Heart left ventricle (tissue), 16 donors: ENCODE data around the gene MGST3. TPM values are rescaled to one million over a fixed set of nuclear protein-coding genes. Genes with fewer than 3 reads are reported as not detected.

Experiments used
- ATAC-seq, 4 donors: fragments of 200-7000 bp; cut with Tn5 transposase; one replicate each; pipeline ENCODE4 v1.9.1; 2020 to 2022; ENCODE audit warnings: moderate library complexity in 4 of 4, mild to moderate bottlenecking in 3 of 4, moderate number of reproducible peaks in 1 of 4
- DNase-seq, 5 donors: peaks; one replicate each; pipeline ENCODE4 v3.0.0-alpha.2; 2020
- H3K27ac ChIP-seq, 12 donors: fragments of 200-600 bp; sonication (generic) in 4 of 12; one replicate each; pipeline versions ENCODE4 v1.5.0 to v1.8.0; 2016 to 2022; ENCODE audit warnings: mild to moderate bottlenecking in 2 of 12
- H3K27me3 ChIP-seq, 9 donors: fragments of 200-600 bp; sonication (generic) in 2 of 9; one replicate each; pipeline versions ENCODE4 v1.5.1 to v1.8.0; 2016 to 2022; ENCODE audit warnings: mild to moderate bottlenecking in 3 of 9
- H3K36me3 ChIP-seq, 9 donors: fragments of 200-600 bp; sonication (generic) in 2 of 9; one replicate each; pipeline versions ENCODE4 v1.5.0 to v1.8.0; 2018 to 2022; ENCODE audit warnings: mild to moderate bottlenecking in 2 of 9
- H3K4me1 ChIP-seq, 12 donors: fragments of 200-600 bp; sonication (generic) in 4 of 12; one replicate each; pipeline versions ENCODE4 v1.5.0 to v1.8.0; 2016 to 2022; ENCODE audit warnings: mild to moderate bottlenecking in 3 of 12
- H3K4me3 ChIP-seq, 12 donors: fragments of 200-600 bp; sonication (generic) in 4 of 12; one replicate each; pipeline versions ENCODE4 v1.5.0 to v1.8.0; 2017 to 2022; ENCODE audit warnings: mild to moderate bottlenecking in 9 of 12, moderate library complexity in 4 of 12
- H3K9me3 ChIP-seq, 12 donors: fragments of 200-600 bp; sonication (generic) in 4 of 12; one replicate each; pipeline versions ENCODE4 v1.5.0 to v1.8.0; 2016 to 2022; ENCODE audit warnings: mild to moderate bottlenecking in 1 of 12
- CTCF ChIP-seq, 12 donors: fragments of 200-600 bp; sonication (generic) in 4 of 12; IDR thresholded peaks; one replicate each; pipeline versions ENCODE4 v1.5.0 to v1.8.0; 2018 to 2022; ENCODE audit warnings: antibody characterized with exemption in 12 of 12, mild to moderate bottlenecking in 5 of 12
- POLR2A ChIP-seq, 2 donors: fragments of 450-650 bp; IDR thresholded peaks; one replicate each; pipeline ENCODE4 v1.6.1; 2017; ENCODE audit warnings: antibody characterized with exemption in 2 of 2, mild to moderate bottlenecking in 2 of 2, moderate library complexity in 2 of 2
- WGBS, 4 donors: extraction: QIAGEN DNeasy Blood & Tissue Kit in 2 of 4; methylation state at CpG; one replicate each; pipeline versions ENCODE4 v1.1.5 to v1.1.7; 2013 to 2018; 5-methylcytosine and 5-hydroxymethylcytosine counted together
- intact Hi-C, 10 donors: fragments of 100-400 bp; cut with DNase I; formaldehyde crosslinking; loops; one replicate each; pipeline versions ENCODE4 v1.11.1 to v1.14.2; 2022
- polyA plus RNA-seq, 2 donors: library from polyadenylated mRNA; stranded (reverse); fragments of 200-250 nt; gene quantifications; one replicate each; pipeline ENCODE4 v1.2.3, GENCODE V29; 2013
- total RNA-seq, 9 donors: library from RNA; depleted of rRNA in 2 of 9; stranded (reverse); fragments of >200 nt in 2 of 9; fragmentation: NEBNext Ultra II Directional in 3 of 9; extraction: Animal tissue kit (Norgen Biotek cat#: 25700) in 3 of 9; gene quantifications; one replicate each; pipeline versions ENCODE4 v1.1.0 to v1.2.4, GENCODE V29; 2016 to 2023
- donor health status: ischemic (EF 13 %, LVEDD 7.1; RV severe dilation, severe dysfunction).
- donor health status: healthy with polysubstance abuse.
- donor health status: DM: no; HTN: yes; CAD: no.
- donor health status: DM: no; HTN: no; CAD: no.
- donor health status: ischemic (EF 25% LVEDD 6.9; RV normal size, moderate dysfunction).
- donor health status: ischemic (EF 25% LVEDD 5.7; RV mildly dilated, moderate dysfunction).
- donor health status: healthy.
- donor health status: DM: yes; HTN: yes; CAD: no.
- donor health status: ischemic (EF 35%, LVEDD 5.7; RV mildly dilated, moderate dysfunction).
- donor health status: nonischemic (EF 11% LVEDD 7.7; RV severe dilation, severe dysfunction).
- donor health status: DM: yes; HTN: yes; CAD: no.
- donor health status: PGD.
- donor health status: ischemic (EF 29% LVEDD 5.4; RV normal size, mild dysfunction).
- donor health status: nonischemic (EF 23%, LVEDD 6.1; RV moderate dilation, normal function).

Gene MGST3
- total and polyA plus RNA-seq, 11 donors, result 399 to 1,314 (median 747) TPM

- ATAC-seq (no peak), DNase-seq (no peak)
- 4 to 8% (median 5%) methylated on average over 5 of the region's 5 CpGs for WGBS, 4 donors
- peak overlapping the region; percentile 63 to 96 (median 89) for H3K4me3 ChIP-seq
- no peak for TF ChIP-seq CTCF (IDR thresholded peaks at IDR 0.05)
- TF ChIP-seq POLR2A (IDR thresholded peaks at IDR 0.05), result no peak
- no peaks in the 10 kb centered on the region for H3K9me3 ChIP-seq
- peaks cover 0 to 21% (median 14%) of the 10 kb centered on the region in 9 donors for H3K36me3 ChIP-seq
- no peaks in the 10 kb centered on the region for H3K27me3 ChIP-seq
- intact Hi-C loops, result loop anchor here in 7 of 10 donors (5.0 to 10.0 kb wide), 5 partner anchors 63 to 263 kb away; partner anchors contain the start of genes ALDH9A1 (in 5 of the 7) and TMCO1 (in 3 of the 7)
- peaks cover 8 to 63% (median 45%) of the 10 kb centered on the region in 12 donors for H3K4me1 ChIP-seq
- H3K27ac ChIP-seq, result peak overlapping the region; percentile 69 to 99 (median 93)
These were observed 1.1 kb downstream of the MGST3 start for GRCh38 chr1:165632152-165632469.

- TF ChIP-seq CTCF (IDR thresholded peaks at IDR 0.05), result no peak
- no peak for TF ChIP-seq POLR2A (IDR thresholded peaks at IDR 0.05)
- intact Hi-C loops, result loop anchor here in 7 of 10 donors (5.0 to 10.0 kb wide), 5 partner anchors 62 to 262 kb away; partner anchors contain the start of genes ALDH9A1 (in 5 of the 7) and TMCO1 (in 3 of the 7)
- Histone ChIP-seq H3K4me1 (peaks cover 8 to 66% (median 49%) of the 10 kb centered on the region in 12 donors), H3K9me3 (no peaks in the 10 kb centered on the region), H3K36me3 (peaks cover 0 to 24% (median 14%) of the 10 kb centered on the region in 9 donors), H3K27ac (peak overlapping the region; percentile 69 to 99 (median 93)), H3K27me3 (no peaks in the 10 kb centered on the region), H3K4me3 (peak overlapping the region; percentile 63 to 96 (median 89))
- DNase-seq (peak in 3 of 5 donors; percentile 25 to 34 (median 26)), ATAC-seq (peak; percentile 4 to 44 (median 28))
- 2 to 9% (median 6%) methylated on average over 7 of the region's 7 CpGs for WGBS, 4 donors
These were observed 1.5 kb downstream of the MGST3 start for GRCh38 chr1:165632491-165632890.

- H3K36me3 ChIP-seq, result peaks cover 0 to 28% (median 14%) of the 10 kb centered on the region in 9 donors
- TF ChIP-seq POLR2A (IDR thresholded peaks at IDR 0.05) (no peak), CTCF (IDR thresholded peaks at IDR 0.05) (no peak)
- DNase-seq (no peak), ATAC-seq (no peak)
- intact Hi-C loops, result loop anchor here in 7 of 10 donors (5.0 to 10.0 kb wide), 5 partner anchors 61 to 261 kb away; partner anchors contain the start of genes ALDH9A1 (in 5 of the 7) and TMCO1 (in 3 of the 7)
- H3K27ac ChIP-seq, result peak overlapping the region in 10 of 12 donors; percentile 29 to 99 (median 94)
- H3K4me3 ChIP-seq, result peak overlapping the region in 11 of 12 donors; percentile 63 to 96 (median 91)
- no peaks in the 10 kb centered on the region for H3K27me3 ChIP-seq
- H3K4me1 ChIP-seq, result peaks cover 8 to 77% (median 60%) of the 10 kb centered on the region in 12 donors
- 27 to 29% (median 28%) methylated on average over 3 of the region's 3 CpGs for WGBS, 4 donors
- H3K9me3 ChIP-seq, result no peaks in the 10 kb centered on the region
These were observed 2.6 kb downstream of the MGST3 start for GRCh38 chr1:165633614-165634013.

GRCh38 chr1:165634154-165634921 is 3.3 kb downstream of the MGST3 start:
- DNase-seq (no peak), ATAC-seq (no peak)
- no peaks in the 10 kb centered on the region for H3K27me3 ChIP-seq
- intact Hi-C loops, result loop anchor here in 7 of 10 donors (5.0 to 10.0 kb wide), 5 partner anchors 60 to 260 kb away; partner anchors contain the start of genes ALDH9A1 (in 5 of the 7) and TMCO1 (in 3 of the 7)
- H3K9me3 ChIP-seq, result no peaks in the 10 kb centered on the region
- peak overlapping the region in 11 of 12 donors; percentile 20 to 99 (median 92) for H3K27ac ChIP-seq
- H3K36me3 ChIP-seq, result peaks cover 0 to 35% (median 18%) of the 10 kb centered on the region in 9 donors
- WGBS, 4 donors, result 60 to 70% (median 62%) methylated on average over 6 of the region's 6 CpGs
- peak overlapping the region in 8 of 12 donors; percentile 63 to 96 (median 90) for H3K4me3 ChIP-seq
- H3K4me1 ChIP-seq, result peaks cover 8 to 79% (median 63%) of the 10 kb centered on the region in 12 donors
- TF ChIP-seq CTCF (IDR thresholded peaks at IDR 0.05), result no peak
- TF ChIP-seq POLR2A (IDR thresholded peaks at IDR 0.05), result no peak
